Ishikawa (cell line): ENCODE measurements around the gene TFCP2L1.

Experiments used
- EP300 ChIP-seq: IDR thresholded peaks from 2 replicates; pipeline ENCODE4 v1.6.1; 2012; ENCODE audit warnings: borderline replicate concordance
- TEAD4 ChIP-seq: IDR thresholded peaks from 2 replicates; pipeline ENCODE4 v1.6.1; 2012
- TF ChIP-seq, protein P1 (sequence below): IDR thresholded peaks from 2 replicates; pipeline ENCODE4 v1.6.1; 2012; ENCODE audit warnings: low read depth, mild to moderate bottlenecking

DNA sequence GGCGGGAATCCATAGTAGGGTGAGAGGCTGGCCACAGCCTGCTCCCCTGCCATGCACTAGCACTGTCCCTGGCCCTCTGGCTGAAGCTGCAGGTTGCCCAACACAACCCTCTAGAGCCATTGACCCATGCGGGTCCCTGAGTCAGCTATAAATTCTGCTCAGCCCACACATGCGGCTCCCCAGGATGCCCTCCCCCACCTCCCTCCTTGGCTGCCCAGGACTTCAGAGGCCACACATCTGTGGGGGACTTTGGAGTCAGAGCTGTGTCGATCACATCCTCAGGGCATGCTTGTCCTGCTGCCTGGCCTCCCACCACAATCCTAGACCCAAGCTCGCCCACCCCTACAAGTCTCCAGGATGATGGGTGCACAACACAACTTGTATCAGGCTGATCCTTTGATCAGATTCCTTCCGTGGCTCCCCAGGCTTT lies 97.0 kb downstream of the TFCP2L1 start:
- TF ChIP-seq EP300 (no peak), TEAD4 (no peak)
- TF ChIP-seq, protein P1, sequence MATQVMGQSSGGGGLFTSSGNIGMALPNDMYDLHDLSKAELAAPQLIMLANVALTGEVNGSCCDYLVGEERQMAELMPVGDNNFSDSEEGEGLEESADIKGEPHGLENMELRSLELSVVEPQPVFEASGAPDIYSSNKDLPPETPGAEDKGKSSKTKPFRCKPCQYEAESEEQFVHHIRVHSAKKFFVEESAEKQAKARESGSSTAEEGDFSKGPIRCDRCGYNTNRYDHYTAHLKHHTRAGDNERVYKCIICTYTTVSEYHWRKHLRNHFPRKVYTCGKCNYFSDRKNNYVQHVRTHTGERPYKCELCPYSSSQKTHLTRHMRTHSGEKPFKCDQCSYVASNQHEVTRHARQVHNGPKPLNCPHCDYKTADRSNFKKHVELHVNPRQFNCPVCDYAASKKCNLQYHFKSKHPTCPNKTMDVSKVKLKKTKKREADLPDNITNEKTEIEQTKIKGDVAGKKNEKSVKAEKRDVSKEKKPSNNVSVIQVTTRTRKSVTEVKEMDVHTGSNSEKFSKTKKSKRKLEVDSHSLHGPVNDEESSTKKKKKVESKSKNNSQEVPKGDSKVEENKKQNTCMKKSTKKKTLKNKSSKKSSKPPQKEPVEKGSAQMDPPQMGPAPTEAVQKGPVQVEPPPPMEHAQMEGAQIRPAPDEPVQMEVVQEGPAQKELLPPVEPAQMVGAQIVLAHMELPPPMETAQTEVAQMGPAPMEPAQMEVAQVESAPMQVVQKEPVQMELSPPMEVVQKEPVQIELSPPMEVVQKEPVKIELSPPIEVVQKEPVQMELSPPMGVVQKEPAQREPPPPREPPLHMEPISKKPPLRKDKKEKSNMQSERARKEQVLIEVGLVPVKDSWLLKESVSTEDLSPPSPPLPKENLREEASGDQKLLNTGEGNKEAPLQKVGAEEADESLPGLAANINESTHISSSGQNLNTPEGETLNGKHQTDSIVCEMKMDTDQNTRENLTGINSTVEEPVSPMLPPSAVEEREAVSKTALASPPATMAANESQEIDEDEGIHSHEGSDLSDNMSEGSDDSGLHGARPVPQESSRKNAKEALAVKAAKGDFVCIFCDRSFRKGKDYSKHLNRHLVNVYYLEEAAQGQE = no peak
